IPS-NIHi7 (cell line): ENCODE data around the gene DEXI.

ENCODE experiments used
- DNase-seq: peaks from one replicate; pipeline ENCODE4 v3.0.0; 2012; ENCODE audit warnings: mixed read lengths; ENCODE audit errors: extremely low spot score

Gene DEXI

DNA sequence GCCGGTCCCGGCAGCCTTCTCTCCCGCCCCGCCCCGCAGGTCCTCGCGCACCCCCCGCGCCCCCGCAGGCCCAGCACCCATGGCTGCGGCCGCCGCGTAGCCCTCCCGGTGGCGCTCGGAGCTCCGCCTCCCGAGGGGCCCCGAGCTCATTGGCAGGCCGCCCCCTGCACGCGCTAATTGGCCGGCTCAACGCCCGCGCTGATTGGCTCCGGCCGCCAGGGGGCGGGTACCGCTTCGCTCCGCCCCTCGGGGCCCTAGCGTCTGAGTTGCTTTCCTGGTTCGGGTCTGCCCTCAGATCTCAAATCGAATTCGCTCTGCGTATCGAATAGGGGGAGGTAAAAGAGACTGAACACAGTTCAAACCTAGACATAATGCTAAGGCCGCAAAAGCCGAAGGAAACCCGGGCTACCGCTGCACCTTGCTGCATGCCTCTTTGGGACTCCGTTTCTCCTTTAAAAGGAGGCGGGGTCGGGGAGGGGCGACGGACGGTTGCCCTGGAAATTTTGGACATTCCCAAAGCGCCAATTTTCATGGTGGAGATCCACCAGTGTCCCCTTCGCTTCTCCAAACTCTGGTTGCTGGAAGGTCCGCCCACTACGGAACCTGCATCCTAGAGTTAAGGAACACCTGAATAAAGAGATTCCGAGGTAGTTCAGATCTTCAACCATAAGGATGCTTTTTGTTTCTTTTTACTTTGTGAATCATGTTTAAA, at the start of gene DEXI:
TSS of gene DEXI (minus strand) at position 117 of the 712 bp plus-strand sequence. CDS start 463 bp downstream, outside the sequence.
- peak; percentile 99 for DNase-seq

DNA sequence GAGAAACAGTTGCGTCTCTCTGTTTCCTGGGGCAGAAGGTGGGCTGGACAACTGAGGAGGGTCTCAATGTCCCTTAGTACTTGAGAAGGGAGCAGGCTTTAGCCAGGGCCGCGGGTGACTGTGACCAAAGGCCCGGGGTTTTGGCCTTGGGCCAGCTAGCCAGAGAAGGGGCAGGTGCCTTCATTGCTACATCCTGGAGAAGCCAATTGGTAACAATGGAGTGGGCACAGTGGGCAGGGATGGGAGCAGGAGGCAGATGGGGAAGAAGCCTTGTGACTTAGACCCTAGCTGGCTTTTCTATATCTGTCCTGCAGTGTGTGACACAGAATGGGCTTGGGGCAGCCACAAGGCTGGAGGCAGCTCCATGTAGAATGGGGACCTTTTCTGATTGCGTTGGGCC, 48.1 kb upstream of the DEXI start:
- DNase-seq: no peak

DNA sequence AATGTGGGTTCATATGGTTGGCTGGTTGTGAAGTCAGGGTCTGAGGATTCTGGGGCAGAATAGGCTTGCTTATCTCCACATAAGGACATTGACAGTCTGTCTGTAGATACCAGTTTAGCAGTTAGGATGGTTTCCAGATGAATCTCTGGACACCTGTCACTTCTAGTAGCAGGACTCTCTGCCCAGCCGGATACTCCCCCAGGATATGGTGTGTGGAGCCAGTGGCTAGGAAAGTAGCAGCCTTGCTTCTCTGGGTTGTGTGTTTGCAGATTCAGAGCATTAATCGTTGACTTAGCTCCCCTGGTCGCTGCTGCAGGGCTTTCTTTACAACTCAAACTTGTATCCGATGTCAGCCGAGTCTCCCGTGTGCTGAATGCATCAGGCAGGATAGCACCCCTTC, 47.3 kb upstream of the DEXI start:
- no peak for DNase-seq

DNA sequence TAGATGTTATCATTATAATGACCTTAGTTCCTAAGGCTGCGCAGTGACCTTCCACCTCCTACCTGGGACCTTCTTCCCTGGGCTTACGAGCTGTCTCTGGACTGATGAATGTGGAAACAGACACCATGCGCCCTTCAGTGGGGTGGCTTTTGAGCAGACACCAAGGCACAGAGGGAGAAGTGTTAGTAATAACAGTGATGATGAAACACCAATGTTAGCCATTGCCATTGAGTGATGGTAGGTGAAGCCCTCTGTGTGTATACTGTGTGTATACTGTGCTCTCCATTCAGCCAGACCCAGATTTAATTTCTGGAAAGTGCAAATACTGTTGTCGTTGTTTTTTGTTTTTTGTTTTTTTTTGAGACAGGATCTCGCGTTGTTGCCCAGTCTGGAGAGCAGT, 46.6 kb upstream of the DEXI start:
- no peak for DNase-seq

DNA sequence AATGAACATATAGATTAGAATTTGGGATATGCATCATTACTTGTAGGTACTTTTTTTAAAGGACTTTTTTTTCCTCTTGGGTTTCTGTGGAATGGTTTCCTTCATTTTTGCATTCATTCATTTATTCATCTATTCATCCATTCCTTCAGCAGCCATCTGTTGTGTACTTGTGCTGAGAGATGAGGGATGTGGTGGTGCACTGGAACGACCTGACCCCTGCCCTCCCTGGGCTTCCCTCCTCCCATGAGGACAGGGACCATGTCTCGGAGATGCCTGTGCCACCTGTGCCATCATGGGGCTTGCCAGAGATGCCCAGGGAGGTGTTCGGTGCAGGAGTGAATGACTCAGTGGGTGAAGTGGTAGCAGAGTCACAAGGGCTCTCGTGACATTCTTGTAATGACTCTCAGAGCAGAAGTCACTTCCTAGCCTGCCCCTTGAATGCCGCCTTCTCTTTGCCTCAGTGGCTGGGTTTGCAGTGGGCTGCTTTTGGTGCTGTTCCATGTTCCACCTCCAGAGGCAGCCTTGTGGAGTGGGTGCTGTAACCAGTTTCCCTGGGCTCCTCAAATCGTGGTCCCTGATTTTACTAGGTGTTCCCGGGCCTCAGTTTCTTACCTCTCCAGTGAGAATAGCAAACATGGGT, 46.0 kb upstream of the DEXI start:
- peak; percentile 45 for DNase-seq

DNA sequence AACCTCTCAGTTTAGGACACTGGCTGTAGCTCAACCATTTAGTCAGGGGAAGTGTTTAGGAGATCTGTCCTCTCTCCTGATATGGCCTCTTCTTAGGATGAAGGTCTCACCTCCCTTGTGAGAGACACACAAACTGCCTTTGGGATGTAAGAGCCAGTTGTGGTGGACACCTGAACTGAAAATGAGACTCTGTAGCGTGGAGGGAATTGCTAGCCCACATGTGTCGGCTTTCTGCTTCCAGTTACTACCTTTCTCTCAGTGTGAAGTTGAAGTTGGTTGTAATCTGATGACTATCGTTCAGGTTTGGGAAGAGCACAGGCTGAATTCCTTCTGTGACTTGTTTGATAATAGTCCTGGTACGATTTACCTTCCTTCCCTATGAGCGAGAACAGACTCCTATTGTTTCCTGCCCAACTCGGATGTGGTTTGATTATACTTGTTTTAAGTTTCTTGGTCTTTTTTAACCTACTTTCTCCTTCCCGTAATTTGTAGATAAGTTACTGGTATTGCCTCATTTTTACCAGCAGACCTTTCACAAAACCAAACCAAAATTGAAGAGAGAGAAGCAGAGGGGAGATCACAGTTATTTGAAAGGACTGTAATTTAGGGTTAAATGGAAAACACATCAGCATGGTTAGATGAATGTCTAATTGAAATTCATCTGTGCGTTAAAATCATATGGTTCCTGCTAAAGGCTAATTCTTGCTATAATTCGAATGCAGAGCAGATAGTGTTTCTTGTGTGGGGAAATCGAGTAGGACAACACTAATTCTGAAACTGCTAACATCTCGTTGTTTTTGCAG, 45.3 kb upstream of the DEXI start:
- DNase-seq: no peak

DNA sequence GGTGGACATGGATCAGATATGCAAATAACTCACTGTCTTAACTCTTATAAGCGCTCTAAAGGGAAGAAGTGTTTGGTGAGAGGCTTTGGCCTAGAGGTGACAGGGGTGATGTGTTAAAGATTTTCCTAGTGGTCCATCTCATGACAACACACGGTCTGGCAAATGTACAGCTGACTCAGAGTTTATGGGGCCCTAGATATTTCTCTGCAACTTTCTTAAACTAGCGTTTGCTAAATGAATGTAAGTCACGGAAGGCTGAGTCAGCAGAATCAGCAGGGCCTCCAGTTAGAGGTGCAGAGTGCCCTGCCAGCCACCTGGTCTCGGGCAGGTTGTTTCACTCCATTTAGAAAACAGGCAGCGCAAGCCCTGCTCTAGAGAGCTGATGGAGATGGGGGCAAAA, 42.2 kb upstream of the DEXI start:
- no peak for DNase-seq

DNA sequence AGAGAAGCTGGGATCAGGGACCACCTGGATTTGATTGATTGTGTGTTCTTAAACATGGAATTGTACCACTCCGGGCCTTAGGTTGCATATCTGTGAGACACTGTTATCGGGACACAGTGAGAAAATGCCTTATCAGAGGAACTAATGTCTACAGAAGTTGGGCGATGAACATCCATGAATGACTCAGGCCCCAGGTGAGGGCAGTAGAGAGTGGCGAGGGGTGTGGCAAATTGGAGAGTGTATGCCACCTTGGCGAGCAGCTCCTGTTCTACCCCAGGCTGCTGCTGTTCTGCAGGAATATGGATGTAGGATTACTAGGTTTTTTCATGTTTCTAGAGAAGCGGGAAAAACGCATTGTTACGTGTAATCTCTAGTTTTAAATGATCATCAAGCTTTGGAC, 40.9 kb upstream of the DEXI start:
- DNase-seq: no peak

DNA sequence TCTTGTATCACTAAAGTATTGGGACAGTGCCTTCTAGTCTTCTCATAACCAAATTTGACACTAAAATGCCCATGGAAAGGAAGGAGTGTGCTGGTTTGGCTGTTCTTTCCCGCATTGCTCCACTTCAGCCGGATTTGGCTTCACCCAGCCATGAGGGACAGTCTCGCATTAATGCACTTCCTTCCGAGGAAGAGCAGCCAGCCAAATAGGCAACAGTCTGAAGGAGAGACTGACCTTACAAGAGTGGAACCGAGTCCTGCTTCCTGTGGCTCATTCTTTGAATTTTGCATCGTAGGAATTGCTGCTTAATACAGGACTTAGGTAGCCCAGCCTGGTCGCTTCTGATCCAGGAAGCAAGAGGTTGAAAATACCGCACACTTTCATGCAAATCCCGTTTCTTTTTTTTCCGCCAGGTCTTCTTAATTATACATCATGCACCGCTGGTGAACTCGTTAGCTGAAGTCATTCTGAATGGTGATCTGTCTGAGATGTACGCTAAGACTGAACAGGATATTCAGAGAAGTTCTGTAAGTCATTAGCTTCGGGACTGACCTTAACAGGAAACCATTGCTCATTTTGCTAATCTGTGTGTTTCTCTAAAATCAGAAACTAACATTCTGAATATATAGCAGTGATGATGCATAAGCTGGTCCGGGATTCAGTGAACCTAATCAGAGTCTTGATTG, 40.3 kb upstream of the DEXI start:
- DNase-seq: no peak

DNA sequence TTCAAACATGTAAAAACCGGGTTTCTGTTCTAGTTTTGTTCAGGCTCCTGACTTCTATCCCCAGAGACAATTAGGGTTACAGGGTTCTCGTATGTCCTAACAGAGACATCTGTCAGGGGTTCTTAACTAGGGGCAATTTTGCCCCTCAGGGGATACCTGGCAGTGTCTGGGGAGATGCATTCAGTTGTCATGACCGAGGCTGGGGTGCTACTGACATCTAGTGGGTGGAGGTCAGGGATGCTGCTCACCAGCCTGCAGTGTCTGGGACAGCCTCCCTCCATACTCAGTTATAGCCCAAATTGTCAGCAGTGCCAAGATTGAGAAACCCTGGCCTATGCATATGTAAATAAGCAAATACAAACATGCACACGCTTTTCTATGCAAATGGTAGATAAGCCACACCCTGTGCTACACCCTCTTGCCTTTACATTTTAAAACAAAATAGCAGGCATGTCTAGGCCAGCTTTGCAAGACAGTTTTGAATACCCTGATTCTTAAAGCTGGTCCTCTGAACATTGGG, 39.5 kb upstream of the DEXI start:
- DNase-seq: peak; percentile 61

DNA sequence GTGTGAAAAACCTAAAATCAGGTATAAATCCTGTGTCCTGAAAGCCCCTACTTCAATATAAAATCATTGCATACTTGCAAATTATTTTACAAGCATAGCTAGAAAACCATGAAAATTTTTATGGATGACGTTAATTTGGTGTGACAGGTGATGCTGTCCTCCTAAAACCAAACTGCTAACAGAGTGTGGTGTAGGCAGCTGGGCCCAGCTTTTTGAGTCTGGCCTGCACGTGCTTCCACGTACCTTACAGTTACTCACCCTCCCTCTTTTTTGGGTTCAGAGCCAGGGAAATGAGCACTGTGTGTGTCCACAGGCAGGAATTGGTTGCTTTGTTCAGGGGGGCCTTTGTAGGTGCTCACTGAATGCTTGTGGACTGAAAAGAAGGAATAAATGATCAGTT, 38.5 kb upstream of the DEXI start:
- no peak for DNase-seq

DNA sequence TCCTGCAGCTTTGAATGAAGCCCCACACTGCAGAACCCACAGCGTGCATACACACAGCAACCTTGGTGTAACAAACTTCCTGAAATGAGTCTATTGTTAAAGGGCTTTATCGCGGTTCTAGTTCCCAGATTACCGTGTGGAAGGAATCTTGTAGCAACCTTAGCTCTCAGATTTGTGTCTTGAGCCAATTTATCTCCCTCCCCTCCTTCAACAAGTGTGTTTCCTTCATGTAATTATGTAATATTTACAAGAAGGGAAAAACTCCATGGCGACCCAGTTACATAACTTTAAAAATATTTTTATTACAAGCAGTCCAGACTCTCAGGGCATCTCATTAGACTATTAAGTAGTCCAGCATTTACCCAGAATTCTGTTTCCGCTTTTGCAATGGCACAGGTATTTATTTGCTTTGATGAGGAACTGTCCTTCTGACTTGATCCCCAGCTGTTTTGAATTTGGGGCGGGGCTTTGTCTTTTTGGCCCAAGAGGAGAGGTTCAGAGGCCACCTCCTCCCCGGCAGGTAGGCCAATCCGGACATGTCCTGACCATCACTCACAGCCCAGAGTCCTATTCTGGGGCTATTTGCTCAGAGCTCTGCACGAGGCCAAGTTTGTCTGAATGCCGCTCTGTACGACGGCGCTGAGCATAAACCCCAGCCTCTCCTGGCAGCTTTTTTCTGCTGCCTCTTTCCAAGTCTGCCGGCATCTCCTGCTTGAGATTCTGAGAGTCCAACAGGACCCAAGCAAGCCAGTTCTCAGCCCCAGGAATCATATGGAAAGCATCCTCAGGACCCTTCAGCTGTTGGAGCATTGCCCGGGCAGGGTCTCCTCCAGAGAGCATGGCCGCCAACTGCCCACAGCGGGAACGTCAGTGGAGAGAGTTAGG, 37.7 kb upstream of the DEXI start:
- DNase-seq: no peak

DNA sequence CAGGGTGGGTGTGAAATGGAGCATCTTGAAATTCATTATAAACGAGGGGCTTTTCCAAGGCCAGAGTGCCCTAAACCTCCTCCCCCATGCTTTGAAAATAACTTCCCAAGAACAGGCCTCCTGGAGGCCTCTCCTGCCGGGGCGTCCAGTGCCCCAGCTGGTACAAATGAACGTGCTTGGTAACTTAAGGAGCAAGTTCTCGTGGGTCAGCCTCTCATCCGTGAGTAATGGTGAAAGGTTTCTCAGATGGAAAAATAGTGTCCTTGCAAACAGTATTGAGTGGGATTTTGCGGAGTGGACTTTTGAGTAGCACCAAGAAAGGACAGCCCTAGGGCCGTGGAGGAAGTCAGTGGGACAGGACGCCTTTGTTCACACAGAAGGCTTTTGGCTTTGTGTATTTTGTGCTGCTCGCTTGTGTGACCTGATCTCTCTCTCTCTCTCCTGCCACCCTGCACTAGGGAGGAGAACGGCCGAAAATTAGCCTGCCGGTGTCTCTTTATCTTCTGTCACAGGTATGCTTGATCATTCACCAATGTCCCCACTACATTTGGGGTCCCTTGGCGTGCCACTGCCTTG, 36.7 kb upstream of the DEXI start:
- no peak for DNase-seq

DNA sequence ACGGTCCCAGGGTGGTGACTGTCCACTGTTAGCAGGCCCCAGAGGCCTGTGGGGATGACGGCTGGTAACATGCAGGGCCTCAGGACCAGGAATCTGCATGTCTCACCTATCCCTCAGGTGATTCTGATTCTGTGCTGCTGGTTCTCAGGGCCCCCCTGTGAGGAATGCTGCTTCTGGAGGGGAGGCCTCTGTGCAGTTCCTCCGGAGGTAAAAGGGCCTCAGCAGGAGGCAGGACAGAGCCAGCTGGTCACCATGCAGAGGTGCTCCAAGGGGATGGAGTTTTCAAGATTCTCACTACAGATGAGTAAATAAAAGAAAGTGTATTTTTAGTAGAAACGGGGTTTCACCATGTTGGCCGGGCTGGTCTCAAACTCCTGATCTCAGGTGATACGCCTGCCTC, 35.9 kb upstream of the DEXI start:
- no peak for DNase-seq

DNA sequence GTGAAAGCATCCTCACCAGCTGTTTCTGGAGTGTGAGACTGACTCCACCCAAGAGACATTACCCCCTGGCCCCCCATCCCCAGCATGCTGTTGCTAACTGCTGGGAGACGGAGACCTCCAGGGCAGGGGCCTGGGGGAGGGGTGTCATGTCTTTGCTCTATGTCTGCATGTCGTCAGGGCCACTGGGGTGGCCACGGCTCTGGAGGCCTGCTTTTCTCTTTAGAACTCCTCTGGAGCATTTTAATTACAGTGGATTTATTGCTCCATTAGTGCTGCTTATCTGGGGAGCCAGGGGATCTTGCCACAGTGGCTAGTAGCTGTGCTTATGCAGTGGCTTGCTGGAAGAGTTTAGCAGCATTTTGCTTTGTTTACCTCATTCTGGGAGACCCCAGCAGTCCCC, 34.4 kb upstream of the DEXI start:
- DNase-seq: no peak

DNA sequence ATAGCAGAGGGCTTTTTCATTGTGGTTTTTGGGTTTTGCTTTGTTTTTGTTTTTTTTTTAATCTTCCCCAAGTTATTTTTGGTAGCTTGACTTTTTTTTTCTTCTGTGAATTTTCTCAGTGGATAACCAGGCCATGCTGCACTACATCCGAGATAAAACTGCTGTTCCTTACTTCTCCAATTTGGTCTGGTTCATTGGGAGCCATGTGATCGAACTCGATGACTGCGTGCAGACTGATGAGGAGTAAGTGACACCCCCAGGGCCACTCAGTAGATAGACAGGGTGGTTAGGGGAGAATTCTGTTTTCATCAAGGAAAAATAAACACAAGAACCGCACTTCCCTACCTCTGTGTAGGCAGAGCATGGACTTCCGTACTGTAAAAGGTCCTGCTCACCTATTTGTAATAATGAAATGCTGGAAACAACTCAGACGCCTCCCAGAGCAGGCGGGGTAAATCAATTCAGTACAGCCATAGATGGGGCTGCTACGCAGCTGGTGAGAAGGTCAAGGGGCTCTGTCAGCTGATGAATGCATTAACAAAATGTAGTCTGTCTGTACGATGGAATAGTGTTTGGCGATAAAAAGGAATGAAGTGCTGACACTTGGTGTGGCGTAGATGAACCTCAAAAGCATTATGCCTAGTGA, 30.7 kb upstream of the DEXI start:
- DNase-seq: no peak

DNA sequence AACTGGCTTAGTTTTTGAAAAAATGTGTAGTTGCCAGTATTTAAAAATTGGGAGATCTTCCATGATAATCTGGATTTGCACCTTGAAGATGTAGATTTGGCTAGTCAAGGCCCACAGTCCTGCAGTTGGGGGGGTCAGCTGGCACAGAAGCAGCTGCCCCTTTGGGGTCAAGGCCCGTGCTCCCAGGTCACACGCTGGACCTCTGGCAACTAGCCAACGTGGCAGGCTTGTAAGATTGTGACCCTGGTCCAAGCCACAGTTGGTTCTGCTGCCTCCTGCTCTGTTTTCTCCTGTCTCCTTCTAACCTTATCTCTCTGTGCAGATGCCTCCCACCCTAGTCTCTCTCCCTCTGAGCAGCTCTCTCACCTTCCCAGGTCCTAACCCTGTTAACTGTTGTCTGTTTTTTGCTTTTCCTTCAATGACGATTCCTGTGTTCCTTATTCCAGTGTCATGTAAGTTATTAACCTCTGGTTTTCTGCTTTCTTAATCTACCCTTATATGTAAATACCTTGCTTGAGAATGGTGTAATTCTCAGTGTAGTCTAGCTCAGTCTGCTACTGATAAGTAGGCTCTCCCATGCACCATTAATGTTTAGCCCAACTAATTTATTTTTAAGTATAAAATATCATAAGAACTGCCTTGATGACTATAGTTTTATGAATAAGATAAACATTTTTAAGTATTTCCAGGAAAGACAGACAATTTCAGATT, 30.0 kb upstream of the DEXI start:
- no peak for DNase-seq

DNA sequence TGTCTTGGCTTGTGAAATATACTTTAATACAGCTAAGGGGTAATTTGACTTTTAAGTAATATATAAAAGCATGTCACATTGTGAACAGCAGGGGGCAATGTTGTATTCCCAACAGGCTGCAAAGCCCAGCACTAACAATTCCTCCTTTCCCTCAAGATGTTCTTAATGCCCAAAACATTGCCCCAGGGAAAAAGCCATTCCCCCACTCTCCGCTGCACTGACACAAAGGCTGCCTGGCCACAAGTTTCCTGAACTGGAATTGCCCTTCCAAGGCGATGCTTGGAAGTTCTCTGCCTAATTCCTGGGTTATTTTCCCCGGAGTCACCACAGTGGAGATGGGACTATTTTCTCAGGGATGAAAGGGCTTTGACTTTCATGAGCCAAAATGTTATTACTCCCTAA, 29.3 kb upstream of the DEXI start:
- peak; percentile 78 for DNase-seq

DNA sequence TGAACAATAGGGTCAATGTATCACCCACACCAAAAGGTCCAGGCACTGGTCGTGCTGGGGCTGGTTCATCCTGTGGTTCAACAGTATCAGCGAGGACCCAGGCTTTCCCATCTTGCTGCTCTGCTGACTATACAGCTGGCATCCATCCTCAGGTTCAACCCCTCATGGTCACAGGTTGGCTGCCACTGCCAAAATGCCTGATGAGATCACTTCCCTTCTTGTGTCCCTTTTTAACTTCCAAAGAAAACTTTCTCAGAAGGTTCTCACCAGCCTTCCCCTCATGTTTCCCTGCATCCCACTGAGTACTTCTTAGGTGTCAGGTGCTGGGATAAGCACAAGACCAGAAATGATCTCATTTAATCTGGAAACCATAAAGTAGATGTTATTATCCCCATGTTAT, 27.8 kb upstream of the DEXI start:
- no peak for DNase-seq

DNA sequence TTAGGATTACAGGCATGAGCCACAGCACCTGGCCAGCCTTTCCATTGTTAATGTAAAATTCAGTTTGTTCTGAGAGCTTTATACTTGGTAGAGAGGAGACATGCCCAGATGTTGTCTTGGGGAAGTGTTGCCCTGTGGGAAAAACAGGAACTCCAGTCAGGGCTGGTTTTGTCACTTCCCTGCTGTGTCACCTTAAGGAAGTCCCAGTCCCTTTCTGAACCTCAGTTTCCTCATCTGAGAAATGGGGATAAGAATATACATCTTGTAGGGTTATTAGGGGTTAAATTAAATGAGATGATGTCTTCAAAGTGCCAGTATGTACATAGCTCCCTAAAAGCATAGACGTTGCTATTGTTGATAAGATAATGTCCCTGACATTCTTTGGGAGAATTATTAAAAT, 27.3 kb upstream of the DEXI start:
- DNase-seq: no peak
